Activated naive CD4-positive, alpha-beta T cell treated with Interleukin-2 at 50 U/mL for 16 hours (primary cell): ENCODE data around the gene RNASE4.

Experiments used
- DNase-seq: peaks from one replicate; pipeline ENCODE4 v3.0.0-alpha.2; 2020

Gene RNASE4

DNA sequence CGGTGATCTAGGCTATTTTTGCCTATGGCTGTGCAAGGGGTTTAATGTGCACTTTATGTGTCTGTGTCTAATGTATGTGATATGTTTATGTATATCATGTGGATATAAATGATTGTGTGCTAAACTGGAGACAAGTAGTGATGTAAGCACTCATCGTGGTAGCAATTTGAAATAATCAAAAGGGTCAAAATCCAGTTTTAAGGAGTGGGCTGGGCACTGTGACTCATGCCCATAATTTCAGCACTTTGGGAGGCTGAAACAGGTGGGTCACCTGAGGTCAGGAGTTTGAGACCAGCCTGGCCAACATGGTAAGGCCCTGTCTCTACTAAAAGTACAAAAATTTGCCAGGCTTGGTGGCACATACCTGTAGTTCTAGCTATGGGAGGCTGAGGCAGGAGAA lies 64.1 kb downstream of the RNASE4 start:
- no peak for DNase-seq

DNA sequence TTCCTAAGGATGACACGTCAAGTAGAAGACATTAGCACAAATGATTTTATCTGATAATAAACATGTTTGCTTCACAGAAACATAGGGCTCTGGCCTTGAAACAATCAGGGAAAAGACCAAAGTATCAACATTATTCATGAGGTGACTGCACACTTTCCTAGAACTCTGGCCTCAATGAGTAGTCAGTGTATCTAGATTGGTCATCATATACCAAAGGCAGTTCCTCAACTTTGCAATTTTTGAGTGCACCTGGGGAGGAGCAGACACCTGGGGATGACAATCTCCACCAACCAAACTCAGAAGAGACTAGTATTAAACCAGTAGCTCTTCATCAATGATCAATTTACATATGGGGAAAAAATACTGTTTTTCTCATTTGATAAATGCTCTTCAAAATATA lies 65.8 kb downstream of the RNASE4 start:
- no peak for DNase-seq
